AG08395 (cell line): ENCODE data around the gene POLG2.
A peak's percentile ranks its signal among the peaks of the same experiment; 100 is the strongest.
"Not testable (repeated sequence)": the region's sequence is repeated elsewhere in the genome, so short reads cannot be mapped to it uniquely, and the experiment has no call there.

ENCODE experiments used
- DNase-seq: peaks from one replicate; pipeline ENCODE4 v3.0.0; 2012; ENCODE audit warnings: mixed read lengths, low spot score

Gene POLG2

DNA sequence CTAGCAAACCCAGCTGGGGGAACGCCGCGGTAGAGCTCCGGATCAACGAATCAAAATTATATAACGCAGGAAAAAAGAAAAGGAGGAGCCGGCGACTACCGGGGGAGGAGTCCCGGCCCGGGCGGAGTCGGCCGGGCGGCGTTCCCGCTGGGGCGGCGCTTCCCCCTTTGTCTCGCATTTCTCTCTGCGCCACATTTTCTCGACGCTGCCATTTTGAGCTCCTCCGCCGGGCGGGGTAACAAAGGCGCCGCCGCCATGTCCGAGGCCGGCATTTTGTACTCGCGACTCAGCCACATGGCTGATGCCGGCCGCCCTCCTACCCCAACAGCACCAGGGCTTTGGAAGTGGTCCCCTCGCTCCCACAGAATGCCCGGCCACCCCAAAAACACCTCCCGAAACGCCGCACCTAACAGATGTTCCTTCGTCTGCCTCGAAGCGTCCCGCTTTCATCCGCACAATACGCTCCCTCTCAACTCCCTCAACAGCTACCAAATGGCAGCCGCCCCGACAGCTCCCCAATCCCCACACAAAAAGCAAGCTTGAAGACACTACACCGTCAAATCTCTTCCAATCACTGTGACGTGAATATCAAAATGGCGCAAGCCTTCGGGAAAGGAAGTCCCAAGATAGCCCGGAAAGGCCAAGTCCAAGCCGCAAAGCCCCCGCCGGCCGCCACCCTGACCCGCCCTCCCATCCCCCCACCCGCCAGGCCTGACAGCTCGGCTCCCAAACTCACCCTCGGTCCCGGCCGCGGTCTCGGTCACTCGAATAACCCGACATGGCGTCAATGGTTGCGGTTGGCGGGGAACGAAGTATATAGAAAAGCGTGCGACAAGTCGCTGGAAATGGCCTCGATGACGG lies 8.7 kb upstream of the POLG2 start:
- peak; percentile 85 for DNase-seq

GRCh38 chr17:64504769-64505339 lies 8.0 kb upstream of the POLG2 start:
- no peak for DNase-seq

- DNase-seq = no peak
These were observed 7.2 kb upstream of the POLG2 start for GRCh38 chr17:64503821-64504768.

DNA sequence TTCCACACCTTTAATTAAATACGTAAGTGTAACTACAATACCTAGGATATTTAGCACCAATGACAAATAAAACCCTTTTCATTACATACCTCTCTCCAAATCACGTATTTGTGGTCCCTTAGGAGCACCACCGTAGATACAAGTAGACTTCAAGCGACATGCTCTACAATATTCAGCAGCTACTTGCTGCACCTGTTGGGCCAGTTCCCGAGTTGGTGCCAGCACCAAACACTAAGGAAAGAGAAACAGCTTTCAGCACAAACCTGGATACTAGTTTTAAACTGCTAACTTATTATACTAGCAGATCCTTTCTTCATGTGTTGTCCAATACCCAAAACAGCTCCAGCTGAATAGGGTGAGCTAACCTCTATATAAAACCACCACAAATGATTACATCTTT lies 6.5 kb upstream of the POLG2 start:
- DNase-seq = no peak

GRCh38 chr17:64502809-64503208 lies 6.0 kb upstream of the POLG2 start:
- no peak for DNase-seq

DNA sequence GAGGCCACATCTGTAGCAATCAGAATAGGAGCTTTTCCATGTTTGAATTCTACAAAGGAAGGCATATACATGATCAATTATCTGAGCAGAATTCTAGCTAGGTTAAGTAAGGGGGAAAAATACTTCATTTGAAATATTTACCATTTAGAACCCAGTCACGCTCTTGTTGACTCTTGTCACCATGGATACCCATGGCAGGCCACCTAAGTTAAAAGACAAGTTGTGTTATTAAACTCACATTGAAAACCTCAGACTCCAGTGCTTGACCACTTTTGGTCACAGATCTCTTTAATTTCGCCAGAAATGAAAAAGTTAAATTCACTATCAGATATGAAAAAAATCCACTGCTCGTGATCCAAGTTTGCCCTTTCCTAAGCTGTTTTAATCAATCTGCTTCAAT lies 5.2 kb upstream of the POLG2 start:
- DNase-seq = no peak

- no peak for DNase-seq
These were observed 4.3 kb upstream of the POLG2 start for GRCh38 chr17:64500862-64501765.

GRCh38 chr17:64500487-64500859 lies 3.6 kb upstream of the POLG2 start:
- no peak for DNase-seq

GRCh38 chr17:64499805-64500486 lies 3.1 kb upstream of the POLG2 start:
- DNase-seq = no peak

GRCh38 chr17:64498308-64499203 lies 1.7 kb upstream of the POLG2 start:
- no peak for DNase-seq

GRCh38 chr17:64497565-64498035 lies 746 bp upstream of the POLG2 start:
- no peak for DNase-seq

DNA sequence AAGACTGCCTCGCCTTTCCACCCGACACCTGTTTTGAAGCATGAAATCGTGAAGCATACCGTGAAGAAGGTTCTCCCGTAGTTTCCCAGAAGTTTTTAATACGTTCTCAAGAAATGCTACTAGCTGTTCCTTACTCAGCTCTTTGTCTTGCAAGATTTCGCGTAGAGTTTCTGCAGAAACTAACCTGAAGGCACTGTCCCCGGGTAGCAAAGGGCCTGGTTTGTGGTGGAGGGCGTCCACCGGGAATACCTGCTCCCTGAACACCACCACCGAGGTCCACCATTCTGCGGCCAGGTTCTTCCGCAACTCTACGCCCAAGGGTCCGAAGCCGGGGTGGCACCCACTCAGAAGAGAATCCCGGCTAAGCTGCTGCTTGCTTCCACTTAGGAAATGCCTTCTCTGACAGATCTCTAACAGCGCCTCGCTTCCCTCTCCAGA lies 487 bp downstream of the POLG2 start:
- no peak for DNase-seq

GRCh38 chr17:64495300-64495699 lies 1.6 kb downstream of the POLG2 start:
- DNase-seq = not testable (repeated sequence)

DNA sequence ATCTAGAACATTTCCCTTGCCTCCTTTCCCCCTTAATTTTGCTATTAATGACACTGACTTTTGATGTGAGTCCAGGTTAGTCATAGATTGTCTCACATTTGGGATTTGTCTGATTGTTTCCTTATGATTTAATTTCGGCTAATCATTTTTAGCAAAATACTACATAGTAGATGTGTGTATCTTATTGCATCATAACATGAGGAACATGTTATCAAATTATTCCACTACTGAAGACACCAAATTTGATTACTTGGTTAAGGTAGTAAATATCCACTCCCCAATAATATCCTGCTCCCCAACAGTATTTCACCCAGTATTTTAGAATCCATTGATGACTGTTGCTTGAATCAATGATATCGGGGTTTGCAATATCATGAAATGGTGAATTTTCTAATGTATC lies 2.7 kb downstream of the POLG2 start:
- DNase-seq = no peak

DNA sequence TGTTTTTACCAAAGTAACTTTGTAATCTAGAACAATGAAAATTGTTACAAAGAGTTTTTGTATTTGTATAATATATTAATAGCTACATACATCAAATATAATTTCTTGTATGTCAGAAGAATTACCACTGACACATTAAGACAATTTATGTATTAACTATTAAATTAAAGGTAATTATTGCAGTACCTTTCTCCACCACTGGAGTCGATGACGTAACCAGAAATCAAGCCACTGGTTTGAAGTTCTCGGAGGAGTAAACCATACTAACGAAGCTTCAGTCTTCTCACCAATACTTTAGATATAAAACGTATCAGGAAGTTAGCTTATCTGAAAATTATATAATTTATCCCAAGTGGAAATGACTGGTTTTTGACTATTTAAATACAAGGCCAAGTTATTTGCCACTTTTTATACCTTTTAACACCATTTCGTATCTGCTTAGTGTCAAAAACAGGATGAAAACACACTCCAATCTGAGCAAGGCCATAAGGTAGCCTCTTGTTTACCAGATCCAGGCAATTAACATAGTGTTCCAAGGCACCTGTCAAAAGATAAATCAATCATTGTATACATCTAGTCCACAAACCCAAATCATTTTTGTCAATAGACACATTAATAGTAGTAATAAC lies 4.3 kb downstream of the POLG2 start:
- DNase-seq = no peak

- DNase-seq = no peak
These were observed 4.9 kb downstream of the POLG2 start for GRCh38 chr17:64491994-64492393.

- no peak for DNase-seq
These were observed 5.6 kb downstream of the POLG2 start for GRCh38 chr17:64491034-64491860.

DNA sequence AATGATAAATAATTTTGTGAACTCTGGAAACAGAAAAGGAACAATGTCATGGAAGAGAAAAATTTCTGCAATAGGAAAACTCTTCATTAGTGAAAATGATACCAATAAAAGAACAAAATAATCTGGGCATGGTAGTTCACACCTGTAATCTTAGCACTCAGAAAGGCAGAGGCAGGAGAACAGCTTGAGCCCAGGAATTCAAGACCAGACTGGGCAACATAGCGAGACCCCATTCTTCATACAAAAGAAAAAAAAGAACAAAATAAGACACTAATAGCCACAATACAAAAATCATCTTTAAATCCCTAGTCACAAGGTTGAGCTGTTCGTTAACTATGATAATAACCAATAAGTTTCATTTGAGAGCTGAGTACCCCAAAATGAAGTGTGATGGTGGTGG lies 8.6 kb downstream of the POLG2 start:
- DNase-seq = no peak
